Neural progenitor cell (in vitro differentiated cells): ENCODE measurements around the gene MED20. TPM values are rescaled to one million over a fixed set of nuclear protein-coding genes. Genes with fewer than 3 reads are reported as not detected.

Experiments
- DNase-seq: peaks from one replicate; pipeline ENCODE4 v3.0.0-alpha.2; 2016; ENCODE audit warnings: low spot score
- H2AFZ ChIP-seq: fragments of 200-600 bp; sonication (generic); replicated peaks from 2 replicates; pipeline ENCODE4 v1.6.1; 2016; ENCODE audit warnings: antibody characterized with exemption
- H3F3A ChIP-seq: fragments of 200-600 bp; sonication (generic); 2 replicates; pipeline ENCODE4 v1.6.1; 2016; ENCODE audit warnings: antibody characterized with exemption, low read depth
- H3K27ac ChIP-seq: fragments of 200-600 bp; sonication (generic); 2 replicates; pipeline ENCODE4 v1.5.1; 2016; ENCODE audit warnings: mild to moderate bottlenecking
- H3K27me3 ChIP-seq: fragments of 200-600 bp; sonication (generic); 2 replicates; pipeline ENCODE4 v1.6.1; 2016; ENCODE audit warnings: mild to moderate bottlenecking, moderate library complexity
- H3K36me3 ChIP-seq: fragments of 200-600 bp; sonication (generic); 2 replicates; pipeline ENCODE4 v1.5.1; 2016
- H3K4me1 ChIP-seq: fragments of 200-600 bp; sonication (generic); 2 replicates; pipeline ENCODE4 v1.6.1; 2016; ENCODE audit warnings: mixed run types
- H3K4me2 ChIP-seq: fragments of 200-600 bp; sonication (generic); 2 replicates; pipeline ENCODE4 v1.6.1; 2016
- H3K4me3 ChIP-seq: fragments of 200-600 bp; sonication (generic); 2 replicates; pipeline ENCODE4 v1.5.1; 2016
- H3K79me2 ChIP-seq: fragments of 200-600 bp; sonication (generic); 2 replicates; pipeline ENCODE4 v1.6.1; 2016; ENCODE audit warnings: low read depth
- H3K9ac ChIP-seq: fragments of 200-600 bp; sonication (generic); 2 replicates; pipeline ENCODE4 v1.6.1; 2016
- H3K9me3 ChIP-seq: fragments of 200-600 bp; sonication (generic); 2 replicates; pipeline ENCODE4 v1.5.1; 2016; ENCODE audit warnings: low read depth
- H4K20me1 ChIP-seq: fragments of 200-600 bp; sonication (generic); 2 replicates; pipeline ENCODE4 v1.6.1; 2016; ENCODE audit warnings: low read depth
- H3K27ac Mint-ChIP-seq: 3 replicates; pipeline ENCODE4 v1.8.0; 2021; ENCODE audit warnings: mixed read lengths
- H3K27me3 Mint-ChIP-seq: 2 replicates; pipeline ENCODE4 v1.8.0; 2022; ENCODE audit warnings: low read depth, mild to moderate bottlenecking, inconsistent platforms, moderate library complexity, mixed read lengths; ENCODE audit not compliant: insufficient read depth
- H3K36me3 Mint-ChIP-seq: 3 replicates; pipeline ENCODE4 v1.8.0; 2021; ENCODE audit warnings: mixed read lengths
- H3K4me1 Mint-ChIP-seq: 3 replicates; pipeline ENCODE4 v1.8.0; 2021; ENCODE audit warnings: mixed read lengths
- H3K4me3 Mint-ChIP-seq: 3 replicates; pipeline ENCODE4 v1.8.0; 2021; ENCODE audit warnings: mild to moderate bottlenecking, moderate library complexity, mixed read lengths
- H3K9me3 Mint-ChIP-seq: 3 replicates; pipeline ENCODE4 v1.8.0; 2020; ENCODE audit warnings: mixed read lengths
- CTCF ChIP-seq: fragments of 200-600 bp; sonication (generic); IDR thresholded peaks from 2 replicates; pipeline ENCODE4 v1.5.1; 2017; ENCODE audit warnings: antibody characterized with exemption, mild to moderate bottlenecking
- EZH2 ChIP-seq: fragments of 200-600 bp; sonication (generic); IDR thresholded peaks from 2 replicates; pipeline ENCODE4 v1.6.1; 2017; ENCODE audit warnings: antibody characterized with exemption, mild to moderate bottlenecking, moderate library complexity
- EZH2phosphoT487 ChIP-seq: fragments of 200-600 bp; sonication (generic); IDR thresholded peaks from 2 replicates; pipeline ENCODE4 v1.6.1; 2017; ENCODE audit warnings: antibody characterized with exemption
- total RNA-seq: library from RNA; depleted of rRNA; stranded (reverse); fragments of >200 nt; gene quantifications from 2 replicates; pipeline ENCODE4 v1.2.3, GENCODE V29; 2015; ENCODE audit warnings: low replicate concordance

MED20 gene
- total RNA-seq: 29.4 and 31.4 TPM in 2 replicates

- peaks cover 22% of the 10 kb centered on the region for H3K4me1 ChIP-seq
- TF ChIP-seq CTCF (peak; percentile 94), EZH2 (no peak)
- peaks cover 88% of the 10 kb centered on the region for H3K79me2 ChIP-seq
- H3K36me3 Mint-ChIP-seq: peaks cover 14% of the 10 kb centered on the region
- H3F3A ChIP-seq: peaks cover 8% of the 10 kb centered on the region
- H3K27me3 ChIP-seq: no peaks in the 10 kb centered on the region
- H3K36me3 ChIP-seq: no peaks in the 10 kb centered on the region
- H3K4me3 ChIP-seq: peak within 1 kb of the TSS; percentile 94
- H3K9me3 Mint-ChIP-seq: no peaks in the 10 kb centered on the region
- H4K20me1 ChIP-seq: peaks cover 35% of the 10 kb centered on the region
- H3K27me3 Mint-ChIP-seq: peaks cover 2% of the 10 kb centered on the region
- H3K4me2 ChIP-seq: peak within 1 kb of the TSS; percentile 99
- peak within 1 kb of the TSS; percentile 92 for H3K27ac ChIP-seq
- peak; percentile 97 for DNase-seq
- H3K4me3 Mint-ChIP-seq: peak within 1 kb of the TSS; percentile 100
- H3K9ac ChIP-seq: peak within 1 kb of the TSS; percentile 95
- H3K9me3 ChIP-seq: no peaks in the 10 kb centered on the region
- H3K27ac Mint-ChIP-seq: peak within 1 kb of the TSS; percentile 100
- peaks cover 23% of the 10 kb centered on the region for H3K4me1 Mint-ChIP-seq
- peak within 1 kb of the TSS; percentile 98 for H2AFZ ChIP-seq
Observed at GRCh38 chr6:41920921-41921711, at the start of gene MED20, which contains the start of gene BYSL. MED20 (minus strand) TSS chr6:41921139; CDS start chr6:41921018, 121 bp downstream. BYSL (plus strand) TSS chr6:41921499; CDS start chr6:41921563, 64 bp downstream.

- H4K20me1 ChIP-seq: peaks cover 4% of the 10 kb centered on the region
- H3K4me3 Mint-ChIP-seq: no peak overlapping the region
- no peaks in the 10 kb centered on the region for H3K36me3 ChIP-seq
- H3K4me1 ChIP-seq: peaks cover 23% of the 10 kb centered on the region
- TF ChIP-seq EZH2 (no peak), EZH2phosphoT487 (no peak), CTCF (no peak)
- peaks cover 5% of the 10 kb centered on the region for H3K27me3 Mint-ChIP-seq
- H3K27ac Mint-ChIP-seq: peak overlapping the region; percentile 50
- H3K27me3 ChIP-seq: no peaks in the 10 kb centered on the region
- no peaks in the 10 kb centered on the region for H3K36me3 Mint-ChIP-seq
- no peak overlapping the region for H3K9ac ChIP-seq
- peaks cover 30% of the 10 kb centered on the region for H3K4me1 Mint-ChIP-seq
- H3K27ac ChIP-seq: no peak overlapping the region
- H3K9me3 Mint-ChIP-seq: no peaks in the 10 kb centered on the region
- DNase-seq: no peak
- H3K9me3 ChIP-seq: no peaks in the 10 kb centered on the region
- H3K4me3 ChIP-seq: no peak overlapping the region
- H3F3A ChIP-seq: peaks cover 13% of the 10 kb centered on the region
- H3K4me2 ChIP-seq: no peak overlapping the region
- no peaks in the 10 kb centered on the region for H3K79me2 ChIP-seq
- H2AFZ ChIP-seq: no peak overlapping the region
Observed at GRCh38 chr6:41970436-41970846, 49.5 kb upstream of the MED20 start.

GRCh38 chr6:41967312-41968287 is 46.7 kb upstream of the MED20 start:
- H3K4me3 Mint-ChIP-seq: no peak overlapping the region
- Histone ChIP-seq H3K27me3 (no peaks in the 10 kb centered on the region), H3K9ac (no peak overlapping the region), H3F3A (peaks cover 20% of the 10 kb centered on the region), H3K9me3 (no peaks in the 10 kb centered on the region), H3K79me2 (no peaks in the 10 kb centered on the region), H3K36me3 (no peaks in the 10 kb centered on the region), H2AFZ (no peak overlapping the region), H3K4me2 (peak overlapping the region; percentile 29), H3K4me3 (no peak overlapping the region), H3K27ac (no peak overlapping the region), H3K4me1 (peaks cover 27% of the 10 kb centered on the region), H4K20me1 (peaks cover 10% of the 10 kb centered on the region)
- H3K9me3 Mint-ChIP-seq: no peaks in the 10 kb centered on the region
- peaks cover 8% of the 10 kb centered on the region for H3K27me3 Mint-ChIP-seq
- no peak overlapping the region for H3K27ac Mint-ChIP-seq
- H3K4me1 Mint-ChIP-seq: peaks cover 46% of the 10 kb centered on the region
- TF ChIP-seq CTCF: no peak
- no peak for TF ChIP-seq EZH2
- no peak for TF ChIP-seq EZH2phosphoT487
- no peaks in the 10 kb centered on the region for H3K36me3 Mint-ChIP-seq
- no peak for DNase-seq
